K562 (cell line): ENCODE data around the gene IFT122. TPM values are rescaled to one million over a fixed set of nuclear protein-coding genes. Genes with fewer than 3 reads are reported as not detected.

Source experiments
- ATAC-seq: fragments of 200-7000 bp; cut with Tn5 transposase; 3 replicates; pipeline ENCODE4 v1.9.1; 2020; ENCODE audit warnings: moderate library complexity
- BruUV-seq: library from RNA; stranded (reverse); fragments of 400-500 nt; replicated peaks from 2 replicates; lab custom pipeline; 2021; lab: Mats Ljungman, UMichigan
- CTCF ChIA-PET: fragments of 300-600 bp; formaldehyde crosslinking; extraction: SDS; loops from one replicate; lab custom pipeline; 2021; ENCODE audit warnings: low intra/inter-chr PET ratio; lab: Yijun Ruan, JAX
- POLR2A ChIA-PET: fragments of 300-600, 350-650 bp; sonication (Branson Sonifier 250); formaldehyde crosslinking; extraction: SDS; loops from one replicate; lab custom pipeline; 2021; ENCODE audit warnings: antibody characterized with exemption, inconsistent platforms; lab: Yijun Ruan, JAX
- DNase-seq, 4 experiments: peaks; one replicate each; pipeline versions ENCODE4 v3.0.0 to v3.0.0-alpha.2; 2011 to 2018; ENCODE audit warnings: low spot score in 3 of 4, mixed read lengths in 3 of 4; ENCODE audit errors: extremely low read depth in 1 of 4
- FAIRE-seq: peaks from 2 replicates; lab custom pipeline; 2011; peaks lifted over from hg19 to GRCh38; lab: Jason Lieb, UNC
- H2AFZ ChIP-seq: 2 replicates; pipeline ENCODE4 v1.6.0; 2011; ENCODE audit warnings: low read depth, low read length, control low read depth, inconsistent platforms
- H3K27ac ChIP-seq: fragments of 200-600 bp; 3 replicates; pipeline ENCODE4 v1.8.0; 2011; ENCODE audit warnings: low read depth, mild to moderate bottlenecking, control low read depth, inconsistent platforms, low read length, moderate library complexity, mixed read lengths; ENCODE audit errors: extremely low read depth
- H3K27me3 ChIP-seq, 2 experiments: fragments of 300-600 bp in 1 of 2; 2 replicates in 1 of 2; 3 replicates in 1 of 2; pipeline versions ENCODE4 v1.6.0 to v1.8.0; 2011; ENCODE audit warnings: inconsistent platforms in 2 of 2, low read length in 2 of 2, mild to moderate bottlenecking in 1 of 2, mixed read lengths in 1 of 2, moderate library complexity in 1 of 2; ENCODE audit not compliant: control insufficient read depth in 2 of 2, insufficient read depth in 2 of 2
- H3K36me3 ChIP-seq: fragments of 300-600 bp; 3 replicates; pipeline ENCODE4 v1.8.0; 2011; ENCODE audit warnings: mild to moderate bottlenecking, low read length, inconsistent platforms; ENCODE audit not compliant: control insufficient read depth, insufficient read depth
- H3K4me1 ChIP-seq, 2 experiments: fragments of 200-600 bp in 1 of 2; replicated peaks in 1 of 2; 2 replicates in 1 of 2; 3 replicates in 1 of 2; pipeline versions ENCODE4 v1.5.1 to v1.8.0; 2011; ENCODE audit warnings: inconsistent platforms in 2 of 2, low read length in 2 of 2, mild to moderate bottlenecking in 1 of 2, mixed read lengths in 1 of 2, moderate library complexity in 1 of 2; ENCODE audit not compliant: control insufficient read depth in 2 of 2, insufficient read depth in 2 of 2
- H3K4me2 ChIP-seq: 2 replicates; pipeline ENCODE4 v1.6.1; 2011; ENCODE audit warnings: low read length, control low read depth, inconsistent platforms, mixed read lengths; ENCODE audit not compliant: insufficient read depth
- H3K4me3 ChIP-seq: fragments of 200-600 bp; sonication (generic), shearing (Covaris generic); 2 replicates; pipeline ENCODE4 v1.5.1; 2016; ENCODE audit warnings: control low read depth, inconsistent platforms
- H3K79me2 ChIP-seq: fragments of 200-600 bp; 3 replicates; pipeline ENCODE4 v1.8.0; 2011; ENCODE audit warnings: low read length, inconsistent platforms; ENCODE audit not compliant: control insufficient read depth, insufficient read depth
- H3K9ac ChIP-seq, 2 experiments: 2 replicates each; pipeline versions ENCODE4 v1.6.0 to v1.6.1; 2011; ENCODE audit warnings: low read depth in 2 of 2, low read length in 2 of 2, control low read depth in 1 of 2, inconsistent platforms in 1 of 2, mild to moderate bottlenecking in 1 of 2, mixed read lengths in 1 of 2; ENCODE audit not compliant: insufficient read depth in 1 of 2
- H3K9me1 ChIP-seq: one replicate; pipeline ENCODE4 v1.6.0; 2011; ENCODE audit warnings: inconsistent platforms, mild to moderate bottlenecking, low read length, moderate library complexity; ENCODE audit not compliant: control insufficient read depth, insufficient read depth
- H3K9me3 ChIP-seq: replicated peaks from 2 replicates; pipeline ENCODE4 v1.5.1; 2011; ENCODE audit warnings: low read depth, low read length, inconsistent platforms; ENCODE audit not compliant: control insufficient read depth, insufficient read depth
- H4K20me1 ChIP-seq: replicated peaks from 2 replicates; pipeline ENCODE4 v1.6.1; 2011; ENCODE audit warnings: low read length, inconsistent platforms, mixed read lengths; ENCODE audit not compliant: control insufficient read depth, insufficient read depth
- ATF7 ChIP-seq: fragments of 450-650 bp; IDR thresholded peaks from 2 replicates; pipeline ENCODE4 v1.7.1; 2014; ENCODE audit warnings: mild to moderate bottlenecking, moderate library complexity
- BRF1 ChIP-seq: IDR thresholded peaks from 3 replicates; pipeline ENCODE4 v1.6.1; 2011; ENCODE audit warnings: borderline replicate concordance, mild to moderate bottlenecking; ENCODE audit not compliant: insufficient read length; ENCODE audit errors: extremely low read depth
- DMBX1 ChIP-seq: fragments of 250-450 bp; sonication (Bioruptor Pico); IDR thresholded peaks from 2 replicates; pipeline ENCODE4 v1.8.0; 2022; ENCODE audit warnings: inconsistent platforms, mild to moderate bottlenecking, moderate library complexity, borderline replicate concordance
- EZH2 ChIP-seq: IDR thresholded peaks from 2 replicates; pipeline ENCODE4 v1.6.1; 2012; ENCODE audit warnings: low read depth, mild to moderate bottlenecking, inconsistent platforms, low read length, borderline replicate concordance
- HNRNPK ChIP-seq: fragments of 200-400 bp; formaldehyde crosslinking; IDR thresholded peaks from one replicate; pipeline ENCODE4 v1.6.1; 2018; ENCODE audit warnings: mild to moderate bottlenecking, low read depth, low read length; ENCODE audit not compliant: poor library complexity, severe bottlenecking
- MCM3 ChIP-seq: fragments of 450-650 bp; IDR thresholded peaks from 2 replicates; pipeline ENCODE4 v1.6.1; 2016
- NCOA2 ChIP-seq, 2 experiments: fragments of 450-650 bp; IDR thresholded peaks; 2 replicates each; pipeline ENCODE4 v1.6.1; 2018; ENCODE audit warnings: mild to moderate bottlenecking in 2 of 2, moderate library complexity in 1 of 2; ENCODE audit not compliant: partially characterized antibody in 2 of 2
- RFX1 ChIP-seq: fragments of 450-650 bp; IDR thresholded peaks from 2 replicates; pipeline ENCODE4 v1.6.1; 2016; ENCODE audit warnings: mild to moderate bottlenecking, moderate library complexity
- RHOXF2B ChIP-seq: fragments of 250-450 bp; sonication (Bioruptor Pico); conservative IDR thresholded peaks from 2 replicates; pipeline ENCODE4 v1.5.1; 2021
- SAP30 ChIP-seq: fragments of 200-600 bp; sonication (generic); IDR thresholded peaks from 2 replicates; pipeline ENCODE4 v1.6.1; 2012; ENCODE audit warnings: borderline replicate concordance, low read depth, mild to moderate bottlenecking, moderate library complexity, low read length, control low read depth, inconsistent platforms; ENCODE audit not compliant: insufficient read depth, poor library complexity, severe bottlenecking
- STAT5A ChIP-seq: IDR thresholded peaks from 2 replicates; pipeline ENCODE4 v1.6.1; 2012; ENCODE audit warnings: low read length, inconsistent platforms, borderline replicate concordance
- XRCC3 ChIP-seq: fragments of 450-650 bp; IDR thresholded peaks from 2 replicates; pipeline ENCODE4 v1.6.1; 2017; ENCODE audit warnings: mild to moderate bottlenecking, moderate library complexity
- ZBED1 ChIP-seq: IDR thresholded peaks from 2 replicates; pipeline ENCODE4 v1.6.1; 2014
- ZNF239 ChIP-seq: fragments of 250-450 bp; sonication (Bioruptor Pico); IDR thresholded peaks from 2 replicates; pipeline ENCODE4 v1.4.0; 2020; ENCODE audit warnings: mild to moderate bottlenecking
- ZNF274 ChIP-seq: IDR thresholded peaks from 2 replicates; pipeline ENCODE4 v1.6.1; 2011; ENCODE audit warnings: low read depth, mild to moderate bottlenecking, low read length, moderate library complexity, borderline replicate concordance
- ZNF280B ChIP-seq: fragments of 250-450 bp; sonication (Bioruptor Pico); IDR thresholded peaks from 2 replicates; pipeline ENCODE4 v1.5.1; 2021; ENCODE audit warnings: mild to moderate bottlenecking
- ZNF511 ChIP-seq: sonication (generic); formaldehyde crosslinking; IDR thresholded peaks from 2 replicates; pipeline ENCODE4 v1.8.0; 2022; ENCODE audit warnings: mild to moderate bottlenecking, missing genetic modification reagents
- WGBS: fragments of 100-300 bp; shearing (Covaris generic); methylation state at CpG from one replicate; pipeline ENCODE4 v1.1.6; 2016; ENCODE audit warnings: low coverage, mixed read lengths; ENCODE audit not compliant: insufficient coverage; ENCODE audit errors: missing lambda C conversion rate; 5-methylcytosine and 5-hydroxymethylcytosine counted together
- in situ Hi-C: fragments of 300-500 bp; cut with MboI; formaldehyde crosslinking; loops from 4 replicates; pipeline ENCODE4 v1.15.0; 2018; ENCODE audit warnings: inconsistent platforms, mixed read lengths
- intact Hi-C: fragments of 100-400 bp; cut with micrococcal nuclease; formaldehyde crosslinking; loops from 2 replicates; pipeline ENCODE4 v1.14.2; 2022
- polyA plus RNA-seq, 8 experiments: library from polyadenylated mRNA; depleted of rRNA in 4 of 8; stranded (reverse) in 5 of 8; unstranded in 3 of 8; fragments of >200 nt; fragmentation: Nextera tagmentation in 2 of 8; fragmentation: Illumina TruSeq in 1 of 8; extraction: Ambion mirVana in 2 of 8; extraction: Trizol in 1 of 8; gene quantifications; 2 replicates each; pipeline versions ENCODE4 v1.2.1 to v1.2.3, GENCODE V29; 2011 to 2014; ENCODE audit warnings: inconsistent platforms in 1 of 8, missing spikeins in 1 of 8
- total RNA-seq, 7 experiments: library from RNA; depleted of rRNA in 6 of 7; stranded (reverse); fragments of >200 nt in 6 of 7; fragmentation: Illumina TruSeq in 2 of 7; extraction: Trizol in 2 of 7; gene quantifications; 2 replicates each; pipeline versions ENCODE4 v1.2.1 to v1.2.3, GENCODE V29; 2011 to 2021; ENCODE audit warnings: low replicate concordance in 1 of 7
- TF ChIP-seq, protein P1 (sequence below): IDR thresholded peaks from 3 replicates; pipeline ENCODE4 v1.6.1; 2011; ENCODE audit warnings: borderline replicate concordance, mild to moderate bottlenecking; ENCODE audit not compliant: insufficient read length, insufficient read depth
- TF ChIP-seq, protein P2 (sequence below), 2 experiments: IDR thresholded peaks; 2 replicates each; pipeline ENCODE4 v1.6.1; 2012; ENCODE audit warnings: improper control_type of control experiment in 2 of 2, low read depth in 2 of 2, low read length in 2 of 2, borderline replicate concordance in 1 of 2

The IFT122 gene
- total and polyA plus RNA-seq, 9 of the 15 experiments (the other 6 are each of a cell fraction or from before 2014, with no cell fraction given) = 2.4 to 11.5 (median 7.7) TPM

GRCh38 chr3:129553171-129553570 is 113.1 kb downstream of the IFT122 start:
- ChIA-PET CTCF (no interaction called here), POLR2A (interaction anchor here (0.8 to 1.2 kb wide), 2 partner anchors 9 kb away, joined by 3 read pairs; no protein-coding TSS in a partner anchor)
- intact Hi-C loops (no loop called here), in situ Hi-C loops (no loop called here)
- Histone ChIP-seq H3K27ac (no peak overlapping the region), H3K9me3 (no peaks in the 10 kb centered on the region), H3K4me3 (no peak overlapping the region), H3K27me3 (no peaks in the 10 kb centered on the region), H2AFZ (no peak overlapping the region), H3K4me2 (no peak overlapping the region), H3K36me3 (peaks cover 6% of the 10 kb centered on the region; the same call in 1 of the 3 replicates), H3K9me1 (no peaks in the 10 kb centered on the region), H3K79me2 (no peaks in the 10 kb centered on the region), H4K20me1 (no peaks in the 10 kb centered on the region), H3K4me1 (peaks cover 7 to 35% of the 10 kb centered on the region in 2 experiments; a peak in 4 of 5 replicates), H3K9ac (no peak overlapping the region)
- FAIRE-seq = no peak
- DNase-seq = no peak
- no TSS peak for BruUV-seq
- no peak for ATAC-seq
- TF ChIP-seq ZNF274 = no peak
- TF ChIP-seq ZNF280B (CRISPR knock-in tag) = no peak
- no peak for TF ChIP-seq RHOXF2B
- no peak for TF ChIP-seq EZH2
- no peak for TF ChIP-seq ZNF511 (CRISPR knock-in tag)
- TF ChIP-seq ZBED1 = no peak
- TF ChIP-seq DMBX1 = no peak
- TF ChIP-seq SAP30 = no peak
- TF ChIP-seq HNRNPK = no peak
- no peak for TF ChIP-seq ZNF239 (CRISPR knock-in tag)
- TF ChIP-seq XRCC3 = no peak
- no peak for TF ChIP-seq STAT5A
- no peak for TF ChIP-seq BRF1
- no peak for TF ChIP-seq MCM3
- TF ChIP-seq NCOA2 (IDR thresholded peaks at IDR 0.05; ENCODE audit: partially characterized antibody in 2 of 2) = no peak
- TF ChIP-seq, protein P1, sequence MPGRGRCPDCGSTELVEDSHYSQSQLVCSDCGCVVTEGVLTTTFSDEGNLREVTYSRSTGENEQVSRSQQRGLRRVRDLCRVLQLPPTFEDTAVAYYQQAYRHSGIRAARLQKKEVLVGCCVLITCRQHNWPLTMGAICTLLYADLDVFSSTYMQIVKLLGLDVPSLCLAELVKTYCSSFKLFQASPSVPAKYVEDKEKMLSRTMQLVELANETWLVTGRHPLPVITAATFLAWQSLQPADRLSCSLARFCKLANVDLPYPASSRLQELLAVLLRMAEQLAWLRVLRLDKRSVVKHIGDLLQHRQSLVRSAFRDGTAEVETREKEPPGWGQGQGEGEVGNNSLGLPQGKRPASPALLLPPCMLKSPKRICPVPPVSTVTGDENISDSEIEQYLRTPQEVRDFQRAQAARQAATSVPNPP = no peak
- TF ChIP-seq RFX1 = no peak
- TF ChIP-seq, protein P2, sequence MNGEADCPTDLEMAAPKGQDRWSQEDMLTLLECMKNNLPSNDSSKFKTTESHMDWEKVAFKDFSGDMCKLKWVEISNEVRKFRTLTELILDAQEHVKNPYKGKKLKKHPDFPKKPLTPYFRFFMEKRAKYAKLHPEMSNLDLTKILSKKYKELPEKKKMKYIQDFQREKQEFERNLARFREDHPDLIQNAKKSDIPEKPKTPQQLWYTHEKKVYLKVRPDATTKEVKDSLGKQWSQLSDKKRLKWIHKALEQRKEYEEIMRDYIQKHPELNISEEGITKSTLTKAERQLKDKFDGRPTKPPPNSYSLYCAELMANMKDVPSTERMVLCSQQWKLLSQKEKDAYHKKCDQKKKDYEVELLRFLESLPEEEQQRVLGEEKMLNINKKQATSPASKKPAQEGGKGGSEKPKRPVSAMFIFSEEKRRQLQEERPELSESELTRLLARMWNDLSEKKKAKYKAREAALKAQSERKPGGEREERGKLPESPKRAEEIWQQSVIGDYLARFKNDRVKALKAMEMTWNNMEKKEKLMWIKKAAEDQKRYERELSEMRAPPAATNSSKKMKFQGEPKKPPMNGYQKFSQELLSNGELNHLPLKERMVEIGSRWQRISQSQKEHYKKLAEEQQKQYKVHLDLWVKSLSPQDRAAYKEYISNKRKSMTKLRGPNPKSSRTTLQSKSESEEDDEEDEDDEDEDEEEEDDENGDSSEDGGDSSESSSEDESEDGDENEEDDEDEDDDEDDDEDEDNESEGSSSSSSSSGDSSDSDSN (IDR thresholded peaks at IDR 0.05; ENCODE audit: borderline replicate concordance in 1 of 2, low read depth in 2 of 2, low read length in 2 of 2) = no peak
- TF ChIP-seq ATF7 = no peak
- 14% methylated on average over 3 of the region's 6 CpGs for WGBS
